Left ventricle myocardium inferior (tissue), 1 donor: ENCODE data around the gene ANKRD62. TPM values are rescaled to one million over a fixed set of nuclear protein-coding genes. Genes with fewer than 3 reads are reported as not detected.

Source experiments
- DNase-seq: peaks from one replicate; pipeline ENCODE4 v3.0.0-alpha.2; 2020
- H3K27ac ChIP-seq: fragments of 200-600 bp; replicated peaks from 2 replicates; pipeline ENCODE4 v1.8.0; 2021
- H3K27me3 ChIP-seq: fragments of 200-600 bp; 2 replicates; pipeline ENCODE4 v1.8.0; 2021; ENCODE audit warnings: low read depth
- H3K36me3 ChIP-seq: fragments of 200-600 bp; 2 replicates; pipeline ENCODE4 v1.8.0; 2021
- H3K4me1 ChIP-seq: fragments of 200-600 bp; 2 replicates; pipeline ENCODE4 v1.8.0; 2021
- H3K4me3 ChIP-seq: fragments of 200-600 bp; 2 replicates; pipeline ENCODE4 v1.8.0; 2021; ENCODE audit warnings: mild to moderate bottlenecking, moderate library complexity
- H3K9me3 ChIP-seq: fragments of 200-600 bp; replicated peaks from 2 replicates; pipeline ENCODE4 v1.8.0; 2021
- CTCF ChIP-seq: fragments of 200-600 bp; IDR thresholded peaks from 2 replicates; pipeline ENCODE4 v1.8.0; 2021; ENCODE audit warnings: antibody characterized with exemption, mild to moderate bottlenecking, borderline replicate concordance
- intact Hi-C: fragments of 100-400 bp; cut with micrococcal nuclease; formaldehyde crosslinking; loops from one replicate; pipeline ENCODE4 v1.11.0; 2022
- long read RNA-seq: library from polyadenylated mRNA; unstranded; transcript quantifications from one replicate; pipeline ENCODE4 v2.0.0, GENCODE V29; 2021
- total RNA-seq: library from RNA; stranded (reverse); fragmentation: NEBNext Ultra II Directional; extraction: Animal tissue kit (Norgen Biotek cat#: 25700); gene quantifications from one replicate; pipeline ENCODE4 v1.2.1, GENCODE V29; 2021
- donor health status: DM: no; HTN: yes; CAD: no; lungs with severe emphysema.

The ANKRD62 gene
- not detected for total RNA-seq
- long read RNA-seq, result 0 reads

GRCh38 chr18:12093520-12094257 lies at the start of gene ANKRD62:
Gene ANKRD62 (plus strand): TSS chr18:12093843. CDS start chr18:12094018, 175 bp downstream.
- Histone ChIP-seq H3K27ac (no peak within 1 kb of the TSS), H3K4me3 (no peak within 1 kb of the TSS), H3K36me3 (no peaks in the 10 kb centered on the region), H3K4me1 (no peaks in the 10 kb centered on the region), H3K9me3 (no peaks in the 10 kb centered on the region), H3K27me3 (no peaks in the 10 kb centered on the region)
- no peak for TF ChIP-seq CTCF
- DNase-seq, result no peak
- intact Hi-C loops, result no loop called here

- TF ChIP-seq CTCF, result no peak
- peaks cover 17% of the 10 kb centered on the region for H3K27me3 ChIP-seq
- intact Hi-C loops, result no loop called here
- H3K9me3 ChIP-seq, result no peaks in the 10 kb centered on the region
- no peak overlapping the region for H3K27ac ChIP-seq
- H3K4me3 ChIP-seq, result no peak overlapping the region
- DNase-seq, result no peak
- no peaks in the 10 kb centered on the region for H3K4me1 ChIP-seq
- no peaks in the 10 kb centered on the region for H3K36me3 ChIP-seq
Observed at GRCh38 chr18:12044591-12044990, 49.1 kb upstream of the ANKRD62 start.

DNA sequence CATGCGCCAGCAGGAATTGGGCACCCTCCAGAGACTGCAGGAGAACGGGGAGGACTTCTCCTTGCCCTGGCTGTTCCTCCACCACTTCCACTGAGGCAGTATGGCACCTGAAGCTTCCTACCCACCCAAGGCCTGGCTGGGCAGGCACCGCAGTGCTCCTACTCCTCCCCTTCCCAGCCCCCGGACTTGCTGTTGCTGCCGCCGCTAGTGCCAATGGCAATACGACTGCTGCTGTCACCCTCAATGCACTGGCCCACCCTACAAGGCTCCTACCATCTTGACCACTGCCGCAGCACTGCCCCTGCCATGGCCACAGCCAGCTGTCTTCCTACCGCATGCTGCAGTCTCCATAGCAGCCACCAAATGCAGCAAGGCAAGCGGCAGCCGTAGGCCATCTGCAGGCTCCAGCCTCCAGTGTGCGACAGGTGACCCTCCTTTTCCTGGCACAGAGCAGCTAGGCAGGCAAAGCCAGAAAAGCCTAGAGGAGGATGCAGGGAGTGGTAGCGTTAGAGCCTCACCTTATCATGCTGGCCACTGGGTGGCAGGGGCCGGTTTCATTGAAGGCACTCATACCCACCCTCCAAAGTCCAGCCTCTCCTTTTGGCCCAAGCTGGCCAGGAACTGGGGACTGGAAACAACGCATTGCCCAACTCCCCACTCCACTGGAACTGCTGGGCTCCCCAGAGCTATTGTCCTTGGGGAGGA lies 47.4 kb upstream of the ANKRD62 start:
- DNase-seq, result no peak
- intact Hi-C loops, result no loop called here

GRCh38 chr18:12046751-12047335 lies 46.8 kb upstream of the ANKRD62 start:
- Histone ChIP-seq H3K27me3 (peaks cover 17% of the 10 kb centered on the region), H3K36me3 (no peaks in the 10 kb centered on the region), H3K27ac (no peak overlapping the region), H3K9me3 (no peaks in the 10 kb centered on the region), H3K4me1 (no peaks in the 10 kb centered on the region), H3K4me3 (no peak overlapping the region)
- no peak for TF ChIP-seq CTCF
- DNase-seq, result no peak
- intact Hi-C loops, result no loop called here

More for the DNA sequence above, 47.4 kb upstream of the ANKRD62 start:
- no peaks in the 10 kb centered on the region for H3K9me3 ChIP-seq
- H3K27me3 ChIP-seq, result peaks cover 17% of the 10 kb centered on the region
- no peaks in the 10 kb centered on the region for H3K4me1 ChIP-seq
- no peaks in the 10 kb centered on the region for H3K36me3 ChIP-seq
- no peak for TF ChIP-seq CTCF
- no peak overlapping the region for H3K27ac ChIP-seq
- no peak overlapping the region for H3K4me3 ChIP-seq

- Histone ChIP-seq H3K4me1 (no peaks in the 10 kb centered on the region), H3K9me3 (no peaks in the 10 kb centered on the region), H3K27ac (no peak overlapping the region), H3K4me3 (no peak overlapping the region), H3K36me3 (no peaks in the 10 kb centered on the region), H3K27me3 (peaks cover 17% of the 10 kb centered on the region)
- no peak for TF ChIP-seq CTCF
- intact Hi-C loops, result no loop called here
- no peak for DNase-seq
Observed at GRCh38 chr18:12048010-12048826, 45.4 kb upstream of the ANKRD62 start.
